Stimulated activated naive B cell treated with anti-CD40 and anti-IgM and Interleukin-4, amounts not matched to agents 10 μg/mL and 1 μg/mL and 100 μg/mL, for 72 hours (primary cell): ENCODE data around the gene CCDC27.

Source experiments
- ATAC-seq, 2 donors: fragments of 150-1000 bp; cut with Tn5 transposase; replicated peaks; 2 replicates each; pipeline ENCODE4 v1.10.0; 2021; ENCODE audit warnings: moderate library complexity in 1 of 2
- DNase-seq: peaks from one replicate; pipeline ENCODE4 v3.0.0; 2021
- H3K27ac Mint-ChIP-seq: one replicate; pipeline ENCODE4 v1.8.0; 2022; ENCODE audit warnings: mild to moderate bottlenecking, mixed read lengths
- H3K27me3 Mint-ChIP-seq, 2 donors: one replicate each; pipeline ENCODE4 v1.8.0; 2022; ENCODE audit warnings: mixed read lengths in 2 of 2
- H3K36me3 Mint-ChIP-seq, 2 donors: one replicate each; pipeline ENCODE4 v1.8.0; 2022; ENCODE audit warnings: mixed read lengths in 2 of 2, mild to moderate bottlenecking in 1 of 2
- H3K4me1 Mint-ChIP-seq, 2 donors: one replicate each; pipeline ENCODE4 v1.8.0; 2022; ENCODE audit warnings: mixed read lengths in 2 of 2, mild to moderate bottlenecking in 1 of 2
- H3K4me3 Mint-ChIP-seq, 2 donors: one replicate each; pipeline ENCODE4 v1.8.0; 2022; ENCODE audit warnings: mild to moderate bottlenecking in 2 of 2, mixed read lengths in 2 of 2, moderate library complexity in 1 of 2
- H3K9me3 Mint-ChIP-seq, 2 donors: one replicate each; pipeline ENCODE4 v1.8.0; 2022; ENCODE audit warnings: mixed read lengths in 2 of 2, mild to moderate bottlenecking in 1 of 2

CCDC27 gene

GRCh38 chr1:3767328-3767925, 15.2 kb downstream of the CCDC27 start:
- H3K27me3 Mint-ChIP-seq: peaks cover 16 to 27% of the 10 kb centered on the region in 2 donors
- no peak for ATAC-seq

GRCh38 chr1:3768811-3769390, 16.7 kb downstream of the CCDC27 start:
- Mint-ChIP-seq H3K4me3 (no peak overlapping the region), H3K27me3 (peaks cover 16 to 27% of the 10 kb centered on the region in 2 donors)

More at GRCh38 chr1:3767328-3767925, 15.2 kb downstream of the CCDC27 start:
- Mint-ChIP-seq H3K4me3 (no peak overlapping the region), H3K9me3 (no peaks in the 10 kb centered on the region), H3K4me1 (peaks cover 8 to 15% of the 10 kb centered on the region in 2 donors), H3K36me3 (peaks cover 0 to 2% of the 10 kb centered on the region in 2 donors), H3K27ac (peak overlapping the region; percentile 17)
- no peak for DNase-seq

GRCh38 chr1:3770047-3770765, 18.0 kb downstream of the CCDC27 start:
- DNase-seq: no peak
- Mint-ChIP-seq H3K4me1 (peaks cover 14 to 20% of the 10 kb centered on the region in 2 donors), H3K4me3 (peak overlapping the region in 1 of 2 donors; percentile 36), H3K27ac (peak overlapping the region; percentile 37), H3K36me3 (peaks cover 0 to 2% of the 10 kb centered on the region in 2 donors), H3K9me3 (no peaks in the 10 kb centered on the region), H3K27me3 (peaks cover 16 to 25% of the 10 kb centered on the region in 2 donors)
- ATAC-seq: no peak

More at GRCh38 chr1:3768811-3769390, 16.7 kb downstream of the CCDC27 start:
- peaks cover 10 to 15% of the 10 kb centered on the region in 2 donors for H3K4me1 Mint-ChIP-seq
- peaks cover 0 to 2% of the 10 kb centered on the region in 2 donors for H3K36me3 Mint-ChIP-seq
- no peak overlapping the region for H3K27ac Mint-ChIP-seq
- no peak for DNase-seq
- H3K9me3 Mint-ChIP-seq: no peaks in the 10 kb centered on the region
- no peak for ATAC-seq

GRCh38 chr1:3771108-3772026, 19.1 kb downstream of the CCDC27 start:
- Mint-ChIP-seq H3K27me3 (peaks cover 10 to 15% of the 10 kb centered on the region in 2 donors), H3K36me3 (no peaks in the 10 kb centered on the region), H3K9me3 (no peaks in the 10 kb centered on the region), H3K4me3 (peak overlapping the region; percentile 79 to 81), H3K4me1 (peaks cover 23 to 31% of the 10 kb centered on the region in 2 donors), H3K27ac (peak overlapping the region; percentile 81)
- DNase-seq: no peak
- peak; percentile 1 to 7 for ATAC-seq

GRCh38 chr1:3772027-3772714, 19.9 kb downstream of the CCDC27 start:
- ATAC-seq (peak; percentile 75 to 81), DNase-seq (peak; percentile 77)
- Mint-ChIP-seq H3K27ac (peak overlapping the region; percentile 81), H3K9me3 (no peaks in the 10 kb centered on the region), H3K36me3 (no peaks in the 10 kb centered on the region), H3K27me3 (peaks cover 7 to 11% of the 10 kb centered on the region in 2 donors), H3K4me1 (peaks cover 23 to 34% of the 10 kb centered on the region in 2 donors), H3K4me3 (peak overlapping the region; percentile 79 to 81)

- H3K27me3 Mint-ChIP-seq: peaks cover 0 to 4% of the 10 kb centered on the region in 2 donors
- ATAC-seq (no peak), DNase-seq (no peak)
- H3K27ac Mint-ChIP-seq: peak within 1 kb of the TSS; percentile 81
- H3K9me3 Mint-ChIP-seq: no peaks in the 10 kb centered on the region
- H3K4me3 Mint-ChIP-seq: peak within 1 kb of the TSS; percentile 79 to 81
- H3K36me3 Mint-ChIP-seq: no peaks in the 10 kb centered on the region
- H3K4me1 Mint-ChIP-seq: peaks cover 23 to 34% of the 10 kb centered on the region in 2 donors
These were observed 20.7 kb downstream of the CCDC27 start, which contains the start of gene SMIM1 for GRCh38 chr1:3772715-3773571. Gene SMIM1, plus strand, starts transcription at chr1:3772749. Its CDS starts 2,625 bp downstream, at chr1:3775374.

GRCh38 chr1:3773572-3774275, 21.5 kb downstream of the CCDC27 start:
- Mint-ChIP-seq H3K4me3 (no peak overlapping the region), H3K4me1 (peaks cover 23 to 34% of the 10 kb centered on the region in 2 donors), H3K27me3 (no peaks in the 10 kb centered on the region), H3K27ac (no peak overlapping the region), H3K36me3 (no peaks in the 10 kb centered on the region), H3K9me3 (no peaks in the 10 kb centered on the region)
- no peak for ATAC-seq
- DNase-seq: no peak

- ATAC-seq (no peak), DNase-seq (no peak)
- H3K27ac Mint-ChIP-seq: no peak overlapping the region
- H3K36me3 Mint-ChIP-seq: peaks cover 3 to 4% of the 10 kb centered on the region in 2 donors
- peaks cover 23 to 34% of the 10 kb centered on the region in 2 donors for H3K4me1 Mint-ChIP-seq
- no peak overlapping the region for H3K4me3 Mint-ChIP-seq
- H3K9me3 Mint-ChIP-seq: no peaks in the 10 kb centered on the region
- no peaks in the 10 kb centered on the region for H3K27me3 Mint-ChIP-seq
These were observed 22.2 kb downstream of the CCDC27 start for GRCh38 chr1:3774276-3774945.

- Mint-ChIP-seq H3K9me3 (no peaks in the 10 kb centered on the region), H3K27ac (no peak overlapping the region), H3K27me3 (no peaks in the 10 kb centered on the region), H3K4me3 (no peak overlapping the region), H3K36me3 (peaks cover 10% of the 10 kb centered on the region in 2 donors), H3K4me1 (peaks cover 23 to 34% of the 10 kb centered on the region in 2 donors)
- ATAC-seq (no peak), DNase-seq (no peak)
These were observed 22.8 kb downstream of the CCDC27 start for GRCh38 chr1:3774946-3775489.

GRCh38 chr1:3775490-3776230, 23.4 kb downstream of the CCDC27 start:
- H3K4me3 Mint-ChIP-seq: peak overlapping the region in 1 of 2 donors; percentile 11

More at GRCh38 chr1:3775490-3776230, 23.4 kb downstream of the CCDC27 start:
- H3K9me3 Mint-ChIP-seq: no peaks in the 10 kb centered on the region
- DNase-seq (no peak), ATAC-seq (peak; percentile 41 to 49)
- H3K27me3 Mint-ChIP-seq: no peaks in the 10 kb centered on the region
- H3K36me3 Mint-ChIP-seq: peaks cover 15 to 16% of the 10 kb centered on the region in 2 donors
- H3K27ac Mint-ChIP-seq: peak overlapping the region; percentile 9
- H3K4me1 Mint-ChIP-seq: peaks cover 20 to 32% of the 10 kb centered on the region in 2 donors
